CD4-positive, CD25-positive, alpha-beta regulatory T cell (primary cell): ENCODE results near the gene ENOX2. TPM values are rescaled to one million over a fixed set of nuclear protein-coding genes. Genes with fewer than 3 reads are reported as not detected.
A peak's percentile ranks its signal among the peaks of the same experiment; 100 is the strongest.

Experiments used
- ATAC-seq, 2 donors: fragments of 150-1000 bp; cut with Tn5 transposase; one replicate each; pipeline ENCODE4 v1.10.0; 2021; ENCODE audit warnings: low read depth in 2 of 2, moderate number of reproducible peaks in 2 of 2, moderate library complexity in 1 of 2
- DNase-seq, 3 donors: peaks; one replicate each; pipeline versions ENCODE4 v3.0.0 to v3.0.0-alpha.2; 2012 to 2022; ENCODE audit warnings: mixed read lengths in 1 of 3
- H3K27ac ChIP-seq: one replicate; pipeline ENCODE4 v1.7.0; 2013; ENCODE audit warnings: mild to moderate bottlenecking, low read length; ENCODE audit not compliant: insufficient read depth, poor library complexity, severe bottlenecking
- H3K27me3 ChIP-seq: one replicate; pipeline ENCODE4 v1.7.0; 2013; ENCODE audit warnings: low read length; ENCODE audit not compliant: control insufficient read depth, insufficient read depth
- H3K36me3 ChIP-seq: one replicate; pipeline ENCODE4 v1.7.0; 2013; ENCODE audit warnings: mild to moderate bottlenecking, low read length, moderate library complexity; ENCODE audit not compliant: control insufficient read depth, insufficient read depth
- H3K4me1 ChIP-seq: 2 replicates; pipeline ENCODE4 v1.7.0; 2013; ENCODE audit warnings: mild to moderate bottlenecking, low read length; ENCODE audit not compliant: insufficient read depth, control insufficient read depth, poor library complexity, severe bottlenecking
- H3K4me3 ChIP-seq: one replicate; pipeline ENCODE4 v1.7.0; 2013; ENCODE audit warnings: low read depth, mild to moderate bottlenecking, low read length, moderate library complexity
- H3K9me3 ChIP-seq, 2 experiments: 1 replicate in 1 of 2; 2 replicates in 1 of 2; pipeline ENCODE4 v1.7.0; 2013; ENCODE audit warnings: low read length in 2 of 2, mild to moderate bottlenecking in 1 of 2, moderate library complexity in 1 of 2; ENCODE audit not compliant: control insufficient read depth in 2 of 2
- H3K27ac Mint-ChIP-seq, 3 donors: one replicate each; pipeline ENCODE4 v1.8.0; 2020 to 2022; ENCODE audit warnings: mild to moderate bottlenecking in 3 of 3, mixed read lengths in 3 of 3, moderate library complexity in 2 of 3
- H3K27me3 Mint-ChIP-seq: one replicate; pipeline ENCODE4 v1.8.0; 2022; ENCODE audit warnings: mild to moderate bottlenecking, mixed read lengths
- H3K36me3 Mint-ChIP-seq: one replicate; pipeline ENCODE4 v1.8.0; 2020; ENCODE audit warnings: mixed read lengths
- H3K4me1 Mint-ChIP-seq, 4 donors: one replicate each; pipeline ENCODE4 v1.8.0; 2020 to 2022; ENCODE audit warnings: mixed read lengths in 4 of 4, mild to moderate bottlenecking in 1 of 4
- H3K4me3 Mint-ChIP-seq, 4 donors: one replicate each; pipeline ENCODE4 v1.8.0; 2020 to 2022; ENCODE audit warnings: mild to moderate bottlenecking in 4 of 4, mixed read lengths in 4 of 4, moderate library complexity in 3 of 4
- H3K9me3 Mint-ChIP-seq, 7 donors: one replicate each; pipeline ENCODE4 v1.8.0; 2020 to 2022; ENCODE audit warnings: mixed read lengths in 7 of 7, mild to moderate bottlenecking in 3 of 7, moderate library complexity in 2 of 7
- polyA plus RNA-seq, 4 donors: library from polyadenylated mRNA; unstranded; fragments of 300-500 nt; fragmentation: Illumina TruSeq; gene quantifications; one replicate each; pipeline ENCODE4 v1.2.3, GENCODE V29; 2021
- total RNA-seq: library from RNA; stranded (reverse); gene quantifications from one replicate; pipeline ENCODE4 v1.2.3, GENCODE V29; 2022

Gene ENOX2
- total and polyA plus RNA-seq, 5 donors from 2014 or later: 10.6 to 23.3 (median 20.0) TPM

DNA sequence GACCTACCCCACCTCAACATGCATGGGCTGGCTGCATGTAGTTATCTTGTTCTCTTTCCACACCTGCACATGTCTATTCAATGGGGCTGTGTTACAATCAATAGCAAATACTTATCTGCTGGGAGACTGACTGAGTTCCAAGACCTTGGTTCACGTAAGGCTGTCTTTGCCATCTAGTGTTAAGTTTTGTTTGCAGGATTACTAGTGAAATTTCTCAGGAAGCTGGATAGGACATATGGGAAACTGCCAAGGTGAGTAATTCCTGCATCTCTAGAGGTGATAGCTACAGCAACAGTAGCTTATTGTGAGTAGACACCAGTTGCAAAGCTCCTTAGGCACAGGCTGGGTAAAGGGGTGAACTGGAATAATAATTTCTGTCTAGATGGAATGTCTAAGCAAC lies 177.5 kb downstream of the ENOX2 start:
- Mint-ChIP-seq H3K36me3 (peaks cover 31% of the 10 kb centered on the region), H3K27ac (no peak overlapping the region), H3K4me1 (peaks cover 0 to 4% (median under 1%) of the 10 kb centered on the region in 4 donors), H3K27me3 (no peaks in the 10 kb centered on the region), H3K4me3 (no peak overlapping the region), H3K9me3 (peaks cover 0 to 25% (median 2%) of the 10 kb centered on the region in 7 donors)
- Histone ChIP-seq H3K9me3 (peaks cover 13 to 14% of the 10 kb centered on the region in 2 experiments), H3K27me3 (no peaks in the 10 kb centered on the region), H3K4me3 (no peak overlapping the region), H3K27ac (no peak overlapping the region), H3K4me1 (no peaks in the 10 kb centered on the region), H3K36me3 (no peaks in the 10 kb centered on the region)
- ATAC-seq (no peak), DNase-seq (no peak)

- Mint-ChIP-seq H3K9me3 (no peaks in the 10 kb centered on the region), H3K27ac (no peak overlapping the region), H3K36me3 (no peaks in the 10 kb centered on the region), H3K4me1 (peaks cover 0 to 6% (median 3%) of the 10 kb centered on the region in 4 donors), H3K4me3 (no peak overlapping the region), H3K27me3 (no peaks in the 10 kb centered on the region)
- Histone ChIP-seq H3K36me3 (no peaks in the 10 kb centered on the region), H3K4me3 (no peak overlapping the region), H3K27me3 (no peaks in the 10 kb centered on the region), H3K27ac (no peak overlapping the region), H3K9me3 (no peaks in the 10 kb centered on the region), H3K4me1 (no peaks in the 10 kb centered on the region)
- ATAC-seq (no peak), DNase-seq (no peak)
These were observed 183.6 kb downstream of the ENOX2 start for GRCh38 chrX:130719413-130719812.

DNA sequence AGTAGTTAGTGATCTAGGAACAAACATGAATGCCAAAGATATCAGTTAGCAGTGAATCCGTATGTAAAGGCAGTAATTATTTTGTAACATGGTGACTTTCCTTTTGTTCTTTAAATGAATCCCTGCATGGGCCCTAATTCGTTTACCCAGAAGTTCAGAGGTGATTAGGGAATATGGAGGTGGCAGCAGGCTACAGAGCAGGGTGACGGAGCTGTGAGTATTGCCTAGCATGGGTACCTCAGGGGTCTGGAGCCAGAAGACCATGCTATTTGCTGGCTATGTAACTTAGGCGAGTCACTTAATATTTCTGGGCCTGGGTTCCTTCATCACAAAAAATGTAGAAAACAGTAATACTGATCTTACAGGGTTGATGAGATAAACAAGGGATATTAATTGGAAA lies 184.9 kb downstream of the ENOX2 start:
- DNase-seq (no peak), ATAC-seq (no peak)
- Mint-ChIP-seq H3K27ac (no peak overlapping the region), H3K4me3 (no peak overlapping the region), H3K36me3 (no peaks in the 10 kb centered on the region), H3K9me3 (no peaks in the 10 kb centered on the region), H3K4me1 (peaks cover 0 to 6% (median 3%) of the 10 kb centered on the region in 4 donors), H3K27me3 (no peaks in the 10 kb centered on the region)
- H3K4me3 ChIP-seq: no peak overlapping the region
- no peaks in the 10 kb centered on the region for H3K9me3 ChIP-seq
- H3K27me3 ChIP-seq: no peaks in the 10 kb centered on the region
- no peak overlapping the region for H3K27ac ChIP-seq
- no peaks in the 10 kb centered on the region for H3K36me3 ChIP-seq
- no peaks in the 10 kb centered on the region for H3K4me1 ChIP-seq

GRCh38 chrX:130716781-130717413 lies 186.1 kb downstream of the ENOX2 start:
- Mint-ChIP-seq H3K27ac (no peak overlapping the region), H3K4me3 (no peak overlapping the region), H3K36me3 (no peaks in the 10 kb centered on the region), H3K9me3 (no peaks in the 10 kb centered on the region), H3K4me1 (peaks cover 0 to 5% (median 3%) of the 10 kb centered on the region in 4 donors), H3K27me3 (no peaks in the 10 kb centered on the region)
- Histone ChIP-seq H3K36me3 (no peaks in the 10 kb centered on the region), H3K27ac (no peak overlapping the region), H3K4me1 (no peaks in the 10 kb centered on the region), H3K9me3 (no peaks in the 10 kb centered on the region), H3K4me3 (no peak overlapping the region), H3K27me3 (no peaks in the 10 kb centered on the region)
- DNase-seq (no peak), ATAC-seq (no peak)

DNA sequence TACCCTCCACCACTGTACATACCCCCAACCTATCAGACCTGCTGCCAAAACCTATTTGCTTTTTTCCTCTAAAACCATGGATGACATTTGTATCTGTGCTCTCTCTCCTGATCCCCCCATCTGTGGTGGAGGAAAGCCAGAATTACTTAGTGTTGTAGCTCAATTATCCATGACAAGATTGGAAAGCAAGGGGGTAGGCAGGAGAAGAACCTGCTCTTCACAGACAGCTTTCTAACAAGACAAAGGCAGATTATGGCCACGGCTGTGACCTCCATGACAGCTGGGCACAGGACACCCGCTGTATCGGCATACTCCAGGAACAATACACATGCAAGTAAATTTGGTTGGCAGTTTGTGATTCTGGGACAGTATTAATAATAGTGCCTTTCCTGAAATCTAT lies 186.7 kb downstream of the ENOX2 start:
- Mint-ChIP-seq H3K4me1 (peaks cover 0 to 5% (median 3%) of the 10 kb centered on the region in 4 donors), H3K4me3 (no peak overlapping the region), H3K27ac (no peak overlapping the region), H3K9me3 (no peaks in the 10 kb centered on the region), H3K27me3 (no peaks in the 10 kb centered on the region), H3K36me3 (no peaks in the 10 kb centered on the region)
- Histone ChIP-seq H3K27me3 (no peaks in the 10 kb centered on the region), H3K4me3 (no peak overlapping the region), H3K27ac (no peak overlapping the region), H3K4me1 (no peaks in the 10 kb centered on the region), H3K9me3 (no peaks in the 10 kb centered on the region), H3K36me3 (no peaks in the 10 kb centered on the region)
- DNase-seq: no peak
- ATAC-seq: no peak

DNA sequence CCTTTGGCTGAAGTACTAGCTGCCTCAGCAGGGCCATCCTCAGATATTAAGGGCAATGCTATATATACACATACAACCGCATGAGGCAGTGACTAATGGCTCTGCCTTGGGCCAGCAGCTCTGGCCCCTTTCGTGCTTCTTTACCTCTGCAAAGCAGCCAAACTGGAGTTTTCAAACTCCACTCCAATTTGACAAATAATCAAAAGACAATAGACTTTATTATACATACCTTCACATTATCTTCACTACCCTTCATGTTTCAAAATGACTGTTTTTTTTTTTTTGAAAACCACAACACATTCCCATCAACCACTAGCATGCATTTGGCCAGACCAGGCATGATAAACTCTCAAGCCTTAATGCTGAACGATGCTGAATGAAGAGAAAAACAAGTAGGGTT lies 187.7 kb downstream of the ENOX2 start:
- no peaks in the 10 kb centered on the region for H3K36me3 ChIP-seq
- H3K27me3 ChIP-seq: no peaks in the 10 kb centered on the region
- H3K4me3 ChIP-seq: no peak overlapping the region
- H3K27me3 Mint-ChIP-seq: no peaks in the 10 kb centered on the region
- H3K27ac Mint-ChIP-seq: no peak overlapping the region
- no peaks in the 10 kb centered on the region for H3K9me3 Mint-ChIP-seq
- no peaks in the 10 kb centered on the region for H3K4me1 ChIP-seq
- no peaks in the 10 kb centered on the region for H3K9me3 ChIP-seq
- no peak for ATAC-seq
- DNase-seq: no peak
- H3K4me3 Mint-ChIP-seq: no peak overlapping the region
- no peak overlapping the region for H3K27ac ChIP-seq
- H3K4me1 Mint-ChIP-seq: peaks cover 0 to 5% (median 2%) of the 10 kb centered on the region in 4 donors
- no peaks in the 10 kb centered on the region for H3K36me3 Mint-ChIP-seq

DNA sequence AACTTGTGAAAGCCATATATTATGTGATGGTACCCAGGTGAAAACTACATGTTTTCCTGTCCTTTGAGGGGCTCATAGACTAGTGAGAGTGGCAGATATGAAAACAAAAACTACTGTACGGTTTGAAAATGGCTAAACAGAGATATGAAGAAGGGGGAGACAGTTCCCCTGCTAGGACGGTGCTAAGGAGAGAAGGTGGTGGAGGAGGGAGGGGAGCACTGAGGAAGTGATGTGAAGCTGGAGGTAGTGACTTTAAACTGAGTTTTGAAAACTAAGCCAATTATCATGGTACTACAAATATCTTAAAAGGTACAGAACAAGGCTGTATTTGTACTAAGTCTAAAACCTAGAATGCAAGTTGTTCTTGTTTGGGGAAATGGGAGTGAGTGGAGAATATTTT lies 188.3 kb downstream of the ENOX2 start:
- Histone ChIP-seq H3K36me3 (no peaks in the 10 kb centered on the region), H3K4me1 (no peaks in the 10 kb centered on the region), H3K27ac (no peak overlapping the region), H3K9me3 (no peaks in the 10 kb centered on the region), H3K27me3 (no peaks in the 10 kb centered on the region), H3K4me3 (no peak overlapping the region)
- ATAC-seq (no peak), DNase-seq (no peak)
- H3K4me3 Mint-ChIP-seq: no peak overlapping the region
- H3K4me1 Mint-ChIP-seq: peaks cover 0 to 5% (median 2%) of the 10 kb centered on the region in 4 donors
- no peaks in the 10 kb centered on the region for H3K36me3 Mint-ChIP-seq
- H3K27ac Mint-ChIP-seq: peak overlapping the region in 1 of 3 donors; percentile 11
- H3K27me3 Mint-ChIP-seq: no peaks in the 10 kb centered on the region
- H3K9me3 Mint-ChIP-seq: no peaks in the 10 kb centered on the region

DNA sequence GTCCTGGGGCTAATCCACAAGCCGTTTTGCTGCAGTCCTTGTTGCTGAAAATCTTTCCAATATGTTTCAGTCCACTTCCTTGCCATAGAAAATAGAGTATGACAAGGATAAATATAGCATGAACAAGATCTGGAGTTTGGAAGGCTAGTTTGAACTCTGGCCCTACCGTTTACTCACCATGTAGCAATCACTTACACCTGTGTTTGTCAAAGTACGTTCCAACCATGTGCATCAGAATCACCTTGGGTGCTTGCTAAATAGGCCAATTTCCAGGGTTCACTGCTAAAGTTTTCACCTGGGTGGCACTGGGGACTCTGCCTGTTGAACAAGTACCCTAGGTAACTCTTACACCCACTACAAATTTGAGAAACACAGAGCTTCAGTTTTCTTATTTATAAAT lies 188.9 kb downstream of the ENOX2 start:
- Histone ChIP-seq H3K27me3 (no peaks in the 10 kb centered on the region), H3K4me1 (no peaks in the 10 kb centered on the region), H3K27ac (no peak overlapping the region), H3K4me3 (no peak overlapping the region), H3K36me3 (no peaks in the 10 kb centered on the region), H3K9me3 (no peaks in the 10 kb centered on the region)
- no peak overlapping the region for H3K4me3 Mint-ChIP-seq
- H3K27ac Mint-ChIP-seq: no peak overlapping the region
- no peaks in the 10 kb centered on the region for H3K36me3 Mint-ChIP-seq
- peaks cover 0 to 5% (median 2%) of the 10 kb centered on the region in 4 donors for H3K4me1 Mint-ChIP-seq
- no peaks in the 10 kb centered on the region for H3K9me3 Mint-ChIP-seq
- no peak for DNase-seq
- no peak for ATAC-seq
- no peaks in the 10 kb centered on the region for H3K27me3 Mint-ChIP-seq
